GM19238 (cell line): ENCODE data around the gene NOXRED1.

Experiments used
- DNase-seq: peaks from one replicate; pipeline ENCODE4 v3.0.0; 2011; ENCODE audit warnings: low spot score; ENCODE audit not compliant: insufficient read length

The NOXRED1 gene

DNA sequence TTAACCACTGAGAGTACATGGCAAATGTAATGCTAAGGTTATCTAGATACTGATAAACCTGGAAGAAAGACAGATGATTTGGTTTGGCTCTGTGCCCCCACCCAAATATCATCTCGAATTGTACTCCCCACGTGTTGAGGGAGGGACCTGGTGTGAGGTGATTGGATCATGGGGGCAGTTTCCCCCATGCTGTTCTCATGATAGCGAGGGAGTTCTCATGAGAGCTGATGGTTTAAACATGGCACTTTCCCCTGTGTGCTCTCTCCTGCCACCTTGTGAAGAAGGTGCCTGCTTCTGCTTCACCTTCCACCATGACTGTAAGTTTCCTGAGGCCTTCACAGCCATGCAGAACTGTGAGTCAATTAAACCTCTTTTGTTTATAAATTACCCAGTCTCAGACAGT lies 14.2 kb downstream of the NOXRED1 start:
- DNase-seq, result no peak

DNA sequence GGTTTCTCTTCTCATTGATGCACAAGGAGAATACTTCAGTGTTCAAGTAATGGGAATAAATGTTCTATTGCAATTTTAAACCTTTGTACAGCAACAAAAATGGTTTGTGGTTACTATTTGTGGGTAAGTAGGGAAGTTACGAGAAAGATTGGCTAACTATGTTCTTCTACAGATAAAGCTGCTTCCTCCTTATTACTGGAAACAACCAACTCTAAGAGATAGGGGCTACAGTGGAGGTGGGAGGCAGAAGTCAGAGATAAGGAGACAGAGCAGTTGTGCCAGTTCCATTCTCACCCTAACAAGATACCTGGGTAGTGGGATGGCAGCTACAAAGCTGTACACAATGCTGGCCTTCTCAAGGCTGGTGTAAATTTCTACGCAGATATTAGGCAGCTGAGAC lies 16.2 kb downstream of the NOXRED1 start:
- no peak for DNase-seq

DNA sequence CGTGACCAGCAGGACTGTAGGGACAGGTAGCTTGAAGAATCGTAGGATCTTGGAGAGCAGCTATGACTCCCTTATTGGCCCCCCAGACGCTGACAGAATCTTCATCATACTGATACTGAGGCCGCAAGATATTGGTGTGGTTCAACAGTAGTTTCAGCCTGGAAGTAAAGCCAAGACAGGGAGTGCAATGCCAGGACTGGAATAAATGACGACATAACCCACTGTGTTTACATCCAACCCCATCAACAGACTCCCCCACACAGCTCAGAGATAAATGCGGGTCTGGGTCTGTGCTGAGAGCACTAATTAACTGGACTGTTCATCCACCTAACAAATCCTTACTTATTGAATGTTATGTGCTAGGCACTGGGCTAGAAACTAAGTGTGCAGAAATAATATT lies 16.6 kb downstream of the NOXRED1 start:
- DNase-seq, result no peak

DNA sequence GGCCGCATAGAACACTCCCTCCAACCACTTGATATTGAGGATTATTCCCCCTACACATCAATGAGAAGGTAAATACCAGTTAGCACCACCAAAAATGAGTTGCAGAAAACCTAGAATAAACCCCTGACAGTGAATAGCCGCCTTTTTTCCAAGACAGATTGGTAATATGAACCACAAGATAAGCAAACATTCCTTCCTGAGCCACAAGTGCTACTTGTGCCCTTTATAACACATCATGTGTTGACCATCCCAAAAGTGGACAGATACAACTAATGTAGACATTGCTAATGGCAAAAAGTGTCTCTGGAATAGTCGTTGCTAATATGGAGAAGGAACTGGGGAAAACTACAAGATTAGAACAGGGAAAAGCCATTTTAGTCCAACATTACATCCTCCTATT lies 17.2 kb downstream of the NOXRED1 start:
- DNase-seq, result no peak

DNA sequence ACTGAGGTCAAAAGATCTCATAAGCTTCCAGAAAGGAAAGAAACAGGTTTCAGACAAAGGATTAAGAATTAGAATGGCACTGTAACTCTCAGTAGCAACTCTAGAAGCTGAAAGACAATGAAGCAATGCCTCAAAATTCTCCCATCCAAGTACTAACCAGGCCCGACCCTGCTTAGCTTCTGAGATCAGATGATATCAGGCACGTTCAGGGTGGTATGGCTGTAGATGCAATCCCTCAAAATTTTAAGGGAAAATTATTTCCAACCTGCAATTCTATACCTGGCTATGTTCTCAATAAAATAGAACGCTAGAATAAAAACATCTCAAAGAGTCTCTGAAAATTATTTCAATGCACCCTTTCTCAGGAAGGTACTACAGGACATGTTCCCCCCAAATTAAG lies 19.6 kb downstream of the NOXRED1 start:
- no peak for DNase-seq

DNA sequence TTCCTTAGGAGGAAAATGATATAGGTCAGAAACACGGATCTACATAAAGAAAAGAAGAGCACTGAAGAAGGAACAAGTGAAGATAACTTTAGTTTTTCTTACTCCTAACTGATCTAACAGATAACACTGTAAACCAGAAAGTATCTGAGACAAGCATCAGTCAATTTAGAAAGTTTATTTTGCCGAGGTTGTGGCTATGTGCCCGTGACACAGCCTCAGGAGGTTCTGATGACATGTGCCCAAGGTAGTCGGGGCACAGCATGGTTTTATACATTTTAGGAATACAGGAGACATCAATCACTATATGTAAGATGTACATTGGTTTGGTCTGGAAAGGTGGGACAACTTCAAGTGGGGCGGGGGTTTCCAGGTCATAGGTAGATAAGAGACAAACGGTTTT lies 23.1 kb downstream of the NOXRED1 start:
- DNase-seq, result no peak

DNA sequence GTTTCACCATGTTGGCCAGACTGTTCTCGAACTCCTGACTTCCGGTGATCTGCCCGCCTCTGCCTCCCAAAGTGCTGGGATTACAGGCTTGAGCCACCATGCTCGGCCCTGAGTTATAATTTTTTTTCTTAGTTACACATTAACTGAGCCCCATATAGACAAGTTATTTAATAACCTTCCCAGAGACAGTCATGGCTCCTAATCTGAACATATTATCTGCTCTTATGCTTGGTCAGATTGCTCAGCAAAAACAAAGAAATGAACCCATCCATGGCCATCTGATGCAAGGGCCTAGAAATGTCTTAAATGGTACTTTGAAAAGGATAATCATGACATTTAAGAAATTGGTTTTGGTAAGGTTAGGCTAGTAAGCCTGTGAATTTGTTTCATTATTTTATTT lies 33.1 kb downstream of the NOXRED1 start:
- DNase-seq, result no peak

DNA sequence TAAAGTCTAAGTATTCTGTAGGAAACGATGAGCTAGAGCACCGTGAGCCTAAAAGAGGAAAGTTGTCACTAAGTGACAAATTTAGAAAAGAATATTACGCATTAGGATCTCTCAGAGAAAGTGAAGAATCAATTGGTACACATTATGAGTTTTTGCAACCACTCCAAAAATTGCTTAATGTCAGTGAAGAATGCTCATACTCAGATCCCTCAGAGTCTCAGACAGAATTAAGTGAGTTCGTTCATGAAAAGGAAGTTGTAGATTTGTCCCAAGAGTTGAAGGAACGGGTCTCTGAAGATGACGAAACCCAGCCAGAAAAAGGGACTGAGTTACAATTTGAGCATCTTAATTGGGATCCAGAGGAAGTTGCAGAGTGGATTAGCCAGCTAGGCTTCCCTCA lies 44.6 kb downstream of the NOXRED1 start:
- no peak for DNase-seq

DNA sequence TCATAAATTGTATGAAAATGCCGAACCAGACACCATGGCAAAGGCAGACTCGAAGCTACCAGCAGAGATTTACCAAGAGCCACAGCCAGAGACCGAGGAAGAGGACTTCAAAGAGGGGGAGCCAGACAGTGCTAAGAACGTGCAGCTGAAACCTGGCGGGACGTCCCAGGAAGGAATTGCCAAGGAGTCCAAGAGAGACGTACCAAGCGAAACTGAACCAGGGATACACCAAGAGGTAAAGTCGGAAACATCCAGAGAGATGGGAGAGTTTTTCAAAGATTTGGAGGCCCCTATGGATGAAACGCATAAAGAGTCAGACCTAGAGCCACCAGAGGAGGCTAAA lies 45.9 kb downstream of the NOXRED1 start:
- no peak for DNase-seq

DNA sequence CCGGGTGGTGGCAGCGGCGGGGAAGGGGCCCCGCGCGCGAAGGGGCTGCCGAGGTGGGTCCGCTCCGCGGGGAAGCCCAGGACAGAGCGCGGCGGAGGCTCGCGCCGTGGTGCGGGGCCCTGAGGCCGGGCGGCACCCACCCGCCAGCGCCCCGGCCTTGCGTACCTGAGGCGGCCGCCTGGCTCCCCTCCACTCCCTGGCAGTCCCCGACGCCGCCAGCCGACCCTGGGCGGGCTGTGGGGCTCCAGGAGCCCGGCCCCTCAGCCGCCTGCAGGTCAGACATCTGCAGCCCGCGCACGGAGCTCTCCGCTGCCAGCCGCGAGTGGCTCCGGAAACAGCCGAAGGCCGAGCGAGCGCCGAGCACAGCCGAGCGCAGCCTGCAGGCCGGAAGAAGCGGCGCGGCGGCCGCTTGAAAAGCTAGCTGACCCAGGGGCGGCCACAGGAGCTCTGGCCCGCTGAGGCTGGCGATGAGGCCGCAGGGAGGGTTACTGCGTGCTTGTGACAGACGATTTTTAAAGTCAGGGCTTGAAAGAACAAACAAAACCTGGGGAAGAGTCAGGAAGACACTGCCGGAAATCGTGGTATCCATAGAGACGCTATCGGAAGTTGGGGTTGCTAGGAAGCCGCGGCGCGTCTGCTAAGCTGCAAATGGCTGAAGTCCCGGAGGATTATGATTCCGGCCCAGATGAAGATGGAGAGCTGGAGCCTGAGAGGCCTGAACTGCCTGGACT lies 46.4 kb downstream of the NOXRED1 start, which contains the start of the genes SAMD15 and TMED8:
Gene SAMD15, plus strand, starts transcription at position 609 of the 731 bp plus-strand sequence. Its CDS starts 40 bp downstream, at position 649.
Gene TMED8, minus strand, starts transcription at position 324 of the 731 bp plus-strand sequence. Its CDS starts 41 bp downstream, at position 283.
- DNase-seq, result peak; percentile 84

DNA sequence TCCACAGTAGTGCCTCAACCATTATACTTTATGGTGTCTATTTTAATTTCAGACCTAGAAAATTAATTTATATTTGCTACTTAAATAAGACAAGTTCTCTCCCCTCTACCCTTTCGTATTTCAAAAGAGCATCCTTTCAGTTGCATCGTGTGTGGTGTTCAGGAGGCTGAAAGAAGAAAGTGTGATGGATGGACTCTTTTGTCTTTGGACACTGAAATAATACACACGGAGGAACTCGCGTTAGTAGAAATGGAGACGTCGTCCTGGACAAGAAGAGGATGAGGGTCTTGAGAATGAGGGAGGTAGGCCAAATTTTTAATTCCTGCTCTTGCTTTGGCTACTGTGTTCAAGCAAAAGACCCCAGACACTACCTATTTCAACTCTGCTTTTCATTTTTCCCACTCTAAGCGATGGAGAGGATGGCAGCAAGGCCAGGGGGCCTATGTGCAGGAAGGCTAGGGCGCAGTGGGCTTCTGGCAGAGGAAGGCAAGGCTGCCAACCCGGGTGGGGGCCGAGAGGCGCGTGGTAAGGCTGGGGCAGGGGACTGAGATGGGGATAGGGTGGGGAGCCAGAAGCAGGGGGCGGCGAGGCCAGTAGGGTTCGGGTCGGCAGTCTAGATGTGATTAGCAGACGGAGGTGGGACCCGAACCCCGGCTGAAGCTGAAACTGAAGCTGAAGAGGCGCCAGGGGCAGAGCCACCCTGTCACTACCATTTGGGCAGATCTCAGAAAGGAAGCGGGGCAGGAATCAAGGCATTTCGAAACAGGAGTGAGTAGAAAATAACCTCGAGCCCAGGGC lies 47.2 kb downstream of the NOXRED1 start:
- peak; percentile 18 for DNase-seq

DNA sequence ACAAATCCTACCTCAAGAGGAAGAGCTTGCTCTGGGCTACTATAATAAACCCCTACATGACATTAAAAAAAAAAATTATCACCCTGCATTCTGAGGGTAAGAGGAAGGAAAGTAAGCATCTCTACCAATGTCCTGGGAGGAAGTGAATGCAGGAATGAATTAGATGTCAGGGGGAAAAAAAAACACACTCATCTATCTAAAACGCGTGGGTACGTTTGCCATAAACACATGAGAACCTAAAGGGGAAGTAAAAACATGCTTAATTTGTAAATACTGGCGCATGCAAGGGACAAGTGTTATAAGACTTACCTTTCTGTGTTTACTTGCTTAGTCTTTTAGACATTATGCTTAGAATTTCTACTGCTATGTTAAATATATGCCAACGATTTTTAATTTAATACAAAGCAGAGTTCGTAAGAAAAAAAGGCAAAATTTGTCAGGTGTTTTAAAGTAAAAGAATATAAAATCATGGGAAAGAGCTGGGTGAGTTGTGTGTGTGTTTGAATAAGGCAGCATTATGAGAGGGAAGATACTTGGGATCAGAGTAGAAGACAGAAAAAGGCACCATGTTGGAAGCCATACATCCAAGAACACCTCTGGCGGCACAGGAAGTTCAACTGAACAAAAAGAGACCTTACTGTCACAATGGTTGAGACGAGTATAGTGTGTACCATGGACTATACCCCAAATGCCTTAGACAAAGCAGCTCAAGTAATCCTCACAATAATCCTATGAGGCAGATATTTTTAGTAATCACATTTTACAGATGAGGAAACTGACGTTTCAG lies 48.0 kb downstream of the NOXRED1 start:
- DNase-seq, result no peak

DNA sequence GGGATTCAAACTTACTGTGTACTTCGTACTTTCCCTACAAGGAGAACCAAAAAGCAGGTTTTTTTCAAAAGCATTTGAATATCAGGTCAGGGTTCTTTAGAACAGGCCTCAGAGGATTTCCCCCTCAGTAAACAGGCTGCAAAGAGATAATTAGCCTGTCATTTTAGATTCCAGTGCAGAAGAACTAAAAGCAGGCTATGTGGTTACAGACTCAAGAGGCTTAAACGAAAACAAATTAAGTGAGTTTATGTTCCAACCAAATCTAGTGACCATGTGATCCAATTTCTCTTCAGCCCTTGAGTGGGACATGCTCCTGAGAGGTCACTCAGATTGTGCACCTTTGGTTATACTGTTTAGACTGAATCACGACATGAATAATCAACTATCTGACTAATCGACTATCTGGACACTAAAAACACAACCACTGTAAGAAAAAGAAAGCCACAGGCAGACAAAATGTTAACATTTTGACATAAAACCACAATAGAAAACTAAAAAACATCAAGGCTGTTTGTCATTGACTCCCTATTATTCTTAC lies 51.0 kb downstream of the NOXRED1 start:
- DNase-seq, result peak; percentile 16

DNA sequence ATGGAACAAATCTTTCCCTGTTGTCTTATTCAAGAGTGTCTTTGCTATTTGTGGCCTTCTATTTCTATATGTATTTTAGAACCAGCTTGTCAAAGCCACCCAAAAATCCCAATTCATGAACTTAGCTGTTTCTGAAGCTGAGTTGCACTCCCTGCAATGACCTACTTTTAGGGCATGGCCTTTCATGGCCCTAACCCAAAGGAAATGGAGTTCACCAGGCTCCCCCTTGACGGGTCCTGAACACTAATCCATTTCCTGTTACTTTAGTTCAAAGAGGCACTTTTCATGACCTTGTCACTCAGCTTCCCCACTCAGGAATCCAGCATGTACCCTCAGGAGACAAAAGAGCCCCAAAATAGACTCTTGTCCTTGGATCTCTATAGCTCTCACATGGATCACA lies 54.0 kb downstream of the NOXRED1 start:
- DNase-seq, result no peak

DNA sequence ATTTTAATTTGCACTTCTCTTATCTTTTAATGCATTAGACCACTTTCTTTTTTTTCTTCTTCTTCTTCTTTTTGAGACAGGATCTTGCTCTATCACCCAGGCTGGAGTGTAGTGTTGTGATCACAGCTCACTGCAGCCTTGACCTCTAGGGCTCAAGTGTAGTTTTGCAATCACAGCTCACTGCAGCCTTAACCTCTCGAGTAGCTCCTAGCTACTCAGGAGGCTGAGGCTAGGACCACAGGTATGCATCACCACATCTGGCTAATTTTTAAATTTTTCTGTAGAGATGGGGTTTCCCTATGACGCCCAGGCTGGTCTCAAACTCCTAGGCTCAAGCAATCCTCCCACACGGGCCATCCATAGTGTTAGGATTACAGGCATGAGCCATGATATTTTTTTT lies 59.2 kb downstream of the NOXRED1 start:
- DNase-seq, result no peak

DNA sequence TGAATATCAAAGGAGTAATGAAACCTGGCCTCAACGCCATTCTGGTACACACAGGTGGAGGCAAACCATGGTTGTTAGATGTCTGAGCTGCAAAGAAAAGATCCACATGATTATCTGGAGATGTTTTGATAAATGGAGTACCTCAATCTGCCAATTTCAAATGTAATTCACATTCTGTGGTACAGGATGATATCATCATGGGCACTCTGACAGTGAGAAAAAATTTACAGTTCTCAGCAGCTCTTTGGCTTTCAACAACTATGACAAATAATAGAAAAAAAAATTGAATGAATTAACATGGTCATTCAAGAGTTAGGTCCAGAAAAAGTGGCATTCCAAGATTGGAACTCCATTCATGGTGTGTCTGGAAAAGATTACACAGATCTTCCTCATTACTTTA lies 63.7 kb downstream of the NOXRED1 start:
- no peak for DNase-seq

DNA sequence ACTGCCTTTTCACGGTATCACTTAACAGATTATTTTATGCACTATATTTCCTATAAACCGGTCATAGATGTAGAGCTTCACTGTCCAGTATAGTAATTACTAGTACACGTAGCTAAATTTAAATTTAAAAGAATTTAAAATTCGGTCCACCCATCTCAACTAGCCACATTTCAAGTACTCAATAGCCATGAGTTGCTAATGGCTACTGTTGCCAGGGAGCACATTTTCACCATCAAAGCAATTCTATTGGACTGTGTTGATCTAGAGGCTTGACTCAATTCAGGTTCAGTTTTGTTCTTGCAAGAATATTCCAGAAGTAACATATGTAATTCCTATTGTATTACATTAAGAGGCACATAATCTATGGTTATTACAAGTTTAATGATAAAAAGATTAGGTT lies 66.4 kb downstream of the NOXRED1 start:
- no peak for DNase-seq

DNA sequence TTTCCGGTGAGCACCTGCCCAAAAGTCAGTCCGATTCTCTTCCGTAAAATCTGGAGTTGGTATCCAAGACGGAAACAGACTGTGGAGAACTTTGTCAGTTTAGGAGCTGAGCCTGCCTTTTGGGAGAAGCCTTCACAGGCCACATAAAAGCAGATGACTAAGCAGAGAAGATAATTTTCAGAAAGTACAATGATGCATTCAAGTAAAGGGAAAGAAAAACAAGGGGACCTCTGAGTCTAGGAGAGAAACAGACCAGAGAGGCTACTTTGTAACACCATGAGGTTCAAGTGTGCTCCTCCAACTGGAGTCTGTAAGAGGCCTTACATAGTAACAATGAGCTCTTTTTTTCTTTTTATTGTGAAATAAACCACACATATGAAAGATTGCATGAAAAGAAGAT lies 67.5 kb downstream of the NOXRED1 start:
- DNase-seq, result no peak

DNA sequence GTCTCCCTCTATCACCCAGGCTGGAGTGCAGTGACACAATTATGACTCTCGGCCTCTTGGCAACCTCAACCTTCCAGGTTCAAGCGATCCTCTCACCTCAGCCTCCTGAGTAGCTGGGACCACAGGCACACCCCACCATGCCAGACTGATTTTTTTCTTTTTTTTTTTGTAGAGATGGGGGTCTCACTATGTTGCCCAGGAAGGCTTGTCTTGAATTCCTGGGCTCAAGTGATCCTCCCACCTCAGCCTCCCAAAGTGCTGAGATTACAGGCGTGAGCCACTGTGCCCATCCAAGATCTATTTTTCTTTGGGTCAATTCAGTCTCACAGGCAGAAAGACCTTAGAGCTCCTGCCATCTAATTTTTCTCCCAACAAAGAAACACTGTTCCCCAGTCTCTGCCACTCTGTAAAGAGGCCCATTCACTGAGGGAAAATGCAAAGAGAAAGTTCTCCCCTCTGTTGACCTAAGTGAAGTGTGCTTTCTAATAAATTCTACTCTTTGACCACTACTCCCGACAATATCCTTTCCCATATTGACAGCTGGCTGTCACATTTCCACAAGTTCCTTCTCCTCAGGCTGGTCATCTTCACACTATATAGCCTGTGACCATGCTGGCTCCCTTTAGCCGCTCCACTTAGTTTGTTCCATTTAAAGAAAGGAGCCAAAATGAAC lies 69.7 kb downstream of the NOXRED1 start:
- DNase-seq, result no peak

DNA sequence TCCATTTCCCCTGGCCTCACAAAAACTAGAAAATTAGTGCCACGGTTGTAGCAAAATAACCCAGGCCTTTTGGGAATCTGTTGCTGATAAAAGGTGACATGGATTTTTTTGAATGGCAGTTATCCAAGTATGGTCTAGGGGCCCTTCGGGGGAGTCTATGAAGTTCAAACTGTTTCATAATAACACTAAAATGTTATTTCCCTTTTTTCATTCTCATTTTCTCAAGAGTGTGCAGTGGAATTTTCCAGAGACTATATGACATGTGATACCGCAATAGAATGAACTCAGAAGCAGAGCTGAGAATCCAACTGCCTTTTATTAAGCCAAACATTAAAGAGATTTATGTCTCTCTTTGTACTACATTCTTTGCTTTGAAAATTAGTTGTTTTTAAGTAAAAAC lies 75.6 kb downstream of the NOXRED1 start:
- no peak for DNase-seq

DNA sequence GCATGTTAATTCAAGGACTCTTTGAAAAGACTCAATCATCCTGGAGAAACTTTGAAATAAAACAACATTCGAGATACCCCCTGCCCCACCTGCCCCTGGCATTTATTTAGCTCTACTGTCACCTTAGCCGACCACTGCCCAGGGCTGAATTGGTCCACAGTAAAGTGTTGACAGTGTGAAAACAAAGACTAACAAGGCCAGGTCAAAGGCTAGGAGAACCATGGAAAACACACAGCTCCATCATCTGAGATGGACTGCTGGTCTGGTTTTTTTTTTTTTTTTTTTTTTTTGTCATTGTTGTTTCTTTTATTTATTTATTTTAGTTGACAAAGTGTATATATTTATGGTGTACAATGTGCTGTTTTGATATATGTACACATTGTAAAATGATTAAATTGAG lies 76.8 kb downstream of the NOXRED1 start:
- no peak for DNase-seq
